Panc1 (cell line): ENCODE data around the gene SPIN4. TPM values are rescaled to one million over a fixed set of nuclear protein-coding genes. Genes with fewer than 3 reads are reported as not detected.

ENCODE experiments used
- ATAC-seq: fragments of 200-7000 bp; cut with Tn5 transposase; 2 replicates; pipeline ENCODE4 v1.9.1; 2020; ENCODE audit warnings: mild to moderate bottlenecking, moderate library complexity
- Bru-seq: library from RNA; stranded (reverse); fragments of 400-500 nt; gene quantifications from one replicate; lab custom pipeline; 2021; lab: Mats Ljungman, UMichigan
- BruChase-seq, 2 experiments: library from RNA; stranded (reverse); fragments of 400-500 nt; gene quantifications; one replicate each; lab custom pipeline; 2021; lab: Mats Ljungman, UMichigan
- BruUV-seq: library from RNA; stranded (reverse); fragments of 400-500 nt; replicated peaks from 2 replicates; lab custom pipeline; 2021; lab: Mats Ljungman, UMichigan
- CTCF ChIA-PET: fragments of 300-600 bp; sonication (Branson Sonifier 250); formaldehyde crosslinking; loops from one replicate; lab custom pipeline; 2022; ENCODE audit warnings: antibody characterized with exemption; lab: Charles Lee
- POLR2A ChIA-PET: fragments of 300-600 bp; sonication (Branson Sonifier 250); formaldehyde crosslinking; loops from one replicate; lab custom pipeline; 2022; ENCODE audit warnings: antibody characterized with exemption; lab: Charles Lee
- DNase-seq: peaks from one replicate; pipeline ENCODE4 v3.0.0-alpha.2; 2010; ENCODE audit warnings: low read depth, low spot score
- H3K27ac ChIP-seq: 2 replicates; pipeline ENCODE4 v1.5.1; 2011; ENCODE audit warnings: mild to moderate bottlenecking, low read length, inconsistent platforms
- H3K27me3 ChIP-seq: fragments of 200-500 bp; sonication (Bioruptor generic); 2 replicates; pipeline ENCODE4 v1.6.0; 2014; ENCODE audit warnings: low read length, inconsistent platforms; ENCODE audit not compliant: control insufficient read depth, insufficient read depth
- H3K36me3 ChIP-seq: fragments of 200-500 bp; sonication (Bioruptor generic); 2 replicates; pipeline ENCODE4 v1.5.1; 2014; ENCODE audit warnings: inconsistent platforms, mild to moderate bottlenecking, low read length, moderate library complexity; ENCODE audit not compliant: control insufficient read depth, insufficient read depth
- H3K4me1 ChIP-seq: 2 replicates; pipeline ENCODE4 v1.5.1; 2011; ENCODE audit warnings: inconsistent platforms, mild to moderate bottlenecking, low read length, moderate library complexity; ENCODE audit not compliant: control insufficient read depth, insufficient read depth
- H3K4me3 ChIP-seq, 2 experiments: 2 replicates each; pipeline ENCODE4 v1.5.1; 2011 to 2012; ENCODE audit warnings: low read depth in 2 of 2, low read length in 2 of 2, mild to moderate bottlenecking in 2 of 2, inconsistent platforms in 1 of 2, moderate library complexity in 1 of 2
- H3K9me3 ChIP-seq: fragments of 200-500 bp; sonication (Bioruptor generic); 2 replicates; pipeline ENCODE4 v1.5.1; 2014; ENCODE audit warnings: low read depth, mild to moderate bottlenecking, inconsistent platforms, low read length, moderate library complexity; ENCODE audit not compliant: control insufficient read depth, insufficient read depth
- CTCF ChIP-seq: fragments of 450-650 bp; IDR thresholded peaks from 2 replicates; pipeline ENCODE4 v1.5.1; 2017; ENCODE audit warnings: mild to moderate bottlenecking
- POLR2AphosphoS5 ChIP-seq: IDR thresholded peaks from 2 replicates; pipeline ENCODE4 v1.6.1; 2012; ENCODE audit warnings: mild to moderate bottlenecking, low read depth, low read length, moderate library complexity
- REST ChIP-seq, 2 experiments: IDR thresholded peaks; 2 replicates each; pipeline ENCODE4 v1.6.1; 2011 to 2012; ENCODE audit warnings: low read depth in 2 of 2, control low read depth in 1 of 2, low read length in 1 of 2, mild to moderate bottlenecking in 1 of 2, moderate library complexity in 1 of 2; ENCODE audit not compliant: insufficient read depth in 1 of 2
- SIN3A ChIP-seq: IDR thresholded peaks from 2 replicates; pipeline ENCODE4 v1.6.1; 2012; ENCODE audit warnings: low read depth, mild to moderate bottlenecking, low read length, moderate library complexity, borderline replicate concordance; ENCODE audit not compliant: insufficient read depth
- TCF7L2 ChIP-seq: IDR thresholded peaks from 2 replicates; pipeline ENCODE4 v1.6.1; 2011; ENCODE audit warnings: mild to moderate bottlenecking, low read depth, low read length, inconsistent platforms
- in situ Hi-C: cut with HindIII; loops from 2 replicates; pipeline ENCODE4 v1.10.0; 2016; ENCODE audit warnings: low sequenced_read_pairs, low pct_unique_long_range_greater_than_20kb
- intact Hi-C: fragments of 100-400 bp; cut with micrococcal nuclease; formaldehyde crosslinking; loops from one replicate; pipeline ENCODE4 v1.10.0; 2022; ENCODE audit not compliant: unreplicated experiment
- long read RNA-seq: library from polyadenylated mRNA; unstranded; transcript quantifications from one replicate; pipeline ENCODE4 v2.0.0, GENCODE V29; 2021; ENCODE audit not compliant: unreplicated experiment
- polyA plus RNA-seq: library from polyadenylated mRNA; unstranded; fragments of >200 nt; gene quantifications from one replicate; pipeline ENCODE4 v1.2.1, GENCODE V29; 2012; ENCODE audit warnings: missing spikeins; ENCODE audit not compliant: insufficient read length
- total RNA-seq: library from RNA; stranded (reverse); gene quantifications from one replicate; pipeline ENCODE4 v1.2.1, GENCODE V29; 2021; ENCODE audit not compliant: unreplicated experiment

The SPIN4 gene
- total RNA-seq, result 11.4 TPM
- polyA plus RNA-seq, result 4.6 TPM
- Bru-seq, nascent RNA, result percentile 78 among the genes with signal in this experiment
- BruChase-seq, experiment 1, labeled RNA remaining after a 2-hour chase, result percentile 97 among the genes with signal in this experiment
- percentile 98 among the genes with signal in this experiment for BruChase-seq, experiment 2, labeled RNA remaining after a 6-hour chase
- long read RNA-seq, full-length matches to known transcripts, result 5 of 5 reads
- long read RNA-seq, partial matches to known transcripts, result 0 of 5 reads
- long read RNA-seq, other reads (novel, unspliced or antisense), result 0 of 5 reads

GRCh38 chrX:63350941-63351616 is at the start of gene SPIN4:
TSS of gene SPIN4 (minus strand) at chrX:63351332. CDS start at chrX:63350819, 513 bp downstream.
- no peak for DNase-seq
- BruUV-seq, result no TSS peak
- peak within 1 kb of the TSS; percentile 71 to 72 for H3K4me3 ChIP-seq
- TF ChIP-seq REST (IDR thresholded peaks at IDR 0.05; ENCODE audit: insufficient read depth in 1 of 2, low read depth in 2 of 2, low read length in 1 of 2) (no peak), POLR2AphosphoS5 (peak; percentile 61), CTCF (no peak), TCF7L2 (0 out of 2 replicates have a peak, but pooled peaks have one; percentile 33), SIN3A (peak; percentile 66; the same call in 1 of the 2 replicates)
- POLR2A ChIA-PET, result no interaction called here
- CTCF ChIA-PET, result no interaction called here
- in situ Hi-C loops (no loop called here), intact Hi-C loops (no loop called here)
- ATAC-seq, result peak; percentile 98
- no peaks in the 10 kb centered on the region for H3K36me3 ChIP-seq
- H3K9me3 ChIP-seq, result no peaks in the 10 kb centered on the region
- H3K4me1 ChIP-seq, result no peaks in the 10 kb centered on the region; the same call in 1 of the 2 replicates
- H3K27ac ChIP-seq, result peak within 1 kb of the TSS; percentile 88
- H3K27me3 ChIP-seq, result no peaks in the 10 kb centered on the region

GRCh38 chrX:63400340-63400739 is 49.2 kb upstream of the SPIN4 start:
- no peak for ATAC-seq
- CTCF ChIA-PET, result no interaction called here
- no peak overlapping the region for H3K4me3 ChIP-seq
- in situ Hi-C loops (no loop called here), intact Hi-C loops (no loop called here)
- H3K27me3 ChIP-seq, result no peaks in the 10 kb centered on the region
- TF ChIP-seq TCF7L2 (no peak), REST (IDR thresholded peaks at IDR 0.05; ENCODE audit: insufficient read depth in 1 of 2, low read depth in 2 of 2, low read length in 1 of 2) (no peak), CTCF (no peak), POLR2AphosphoS5 (no peak), SIN3A (no peak)
- no peaks in the 10 kb centered on the region for H3K4me1 ChIP-seq
- H3K27ac ChIP-seq, result no peak overlapping the region
- BruUV-seq, result no TSS peak
- no peaks in the 10 kb centered on the region for H3K9me3 ChIP-seq
- POLR2A ChIA-PET, result no interaction called here
- H3K36me3 ChIP-seq, result no peaks in the 10 kb centered on the region
- no peak for DNase-seq
